Measurements from ENCODE around the gene ANKH.

Gene ANKH

DNA sequence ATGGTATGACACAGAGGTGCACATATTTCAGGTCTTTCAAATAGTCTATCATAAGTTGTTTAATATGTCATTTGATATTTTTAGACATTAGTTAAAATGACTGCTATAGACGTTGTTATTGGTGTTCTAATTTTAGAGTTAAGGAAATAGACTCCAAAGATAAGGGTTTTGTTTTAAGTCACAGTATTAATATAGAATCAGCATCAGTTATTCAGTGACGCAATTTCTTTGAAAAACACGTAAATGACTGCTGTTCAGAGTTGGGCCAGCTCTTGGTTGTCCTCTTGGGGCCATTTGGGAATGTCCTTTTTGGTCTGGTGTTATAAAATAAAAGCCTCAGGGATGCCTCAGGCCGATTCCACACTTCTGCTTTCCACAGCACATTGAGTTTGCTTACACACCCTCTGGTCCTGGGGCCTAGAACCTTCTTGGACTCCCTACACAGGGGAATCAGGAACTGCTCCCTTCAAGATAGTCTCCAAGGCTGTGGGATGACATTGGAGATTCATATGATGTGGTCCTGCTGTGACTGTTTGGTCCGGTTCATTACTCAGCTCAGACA, 192.7 kb downstream of the ANKH start:
- no peak for DNase-seq

DNA sequence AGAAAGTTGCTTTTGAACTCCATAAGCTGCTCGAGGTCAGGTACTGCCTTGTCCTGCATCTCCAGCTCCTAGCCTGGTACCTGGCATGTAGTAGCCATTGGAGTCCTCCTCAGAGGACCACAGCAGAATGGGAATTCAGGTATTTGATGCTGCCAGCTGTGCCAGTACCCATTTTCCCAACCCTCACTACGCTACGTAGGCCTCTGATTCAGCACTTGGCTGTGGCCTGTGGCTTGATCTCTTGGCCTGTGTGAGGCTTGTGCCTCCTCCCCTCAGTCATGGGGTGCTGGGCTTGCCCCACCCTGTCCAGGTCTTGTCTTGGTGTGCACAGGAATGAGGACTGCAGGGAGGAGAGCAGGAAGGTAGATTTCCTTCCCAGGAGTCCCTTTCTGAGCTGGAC, 195.3 kb downstream of the ANKH start:
- DNase-seq, result no peak

DNA sequence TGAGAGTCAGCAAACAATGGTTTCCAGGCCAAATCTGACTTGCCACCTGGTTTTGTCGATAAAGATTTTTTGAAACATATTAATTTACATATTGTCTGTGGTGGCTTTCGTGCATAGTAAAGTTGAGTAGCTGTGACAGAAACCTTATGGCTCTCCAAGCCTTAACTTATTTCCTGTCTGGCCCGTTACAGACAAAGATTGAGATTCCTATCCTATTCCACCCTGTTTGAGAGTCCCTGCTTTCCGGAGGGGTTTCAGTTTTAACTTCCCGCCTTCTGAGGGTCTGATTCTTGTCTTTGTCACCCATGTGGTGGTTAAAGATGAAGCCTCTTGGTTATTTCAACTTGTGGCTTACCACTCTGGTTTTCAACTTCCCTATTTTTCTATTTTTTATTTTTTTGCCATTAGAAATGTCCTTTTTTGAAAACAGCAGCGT, 195.7 kb downstream of the ANKH start:
- DNase-seq, result no peak

DNA sequence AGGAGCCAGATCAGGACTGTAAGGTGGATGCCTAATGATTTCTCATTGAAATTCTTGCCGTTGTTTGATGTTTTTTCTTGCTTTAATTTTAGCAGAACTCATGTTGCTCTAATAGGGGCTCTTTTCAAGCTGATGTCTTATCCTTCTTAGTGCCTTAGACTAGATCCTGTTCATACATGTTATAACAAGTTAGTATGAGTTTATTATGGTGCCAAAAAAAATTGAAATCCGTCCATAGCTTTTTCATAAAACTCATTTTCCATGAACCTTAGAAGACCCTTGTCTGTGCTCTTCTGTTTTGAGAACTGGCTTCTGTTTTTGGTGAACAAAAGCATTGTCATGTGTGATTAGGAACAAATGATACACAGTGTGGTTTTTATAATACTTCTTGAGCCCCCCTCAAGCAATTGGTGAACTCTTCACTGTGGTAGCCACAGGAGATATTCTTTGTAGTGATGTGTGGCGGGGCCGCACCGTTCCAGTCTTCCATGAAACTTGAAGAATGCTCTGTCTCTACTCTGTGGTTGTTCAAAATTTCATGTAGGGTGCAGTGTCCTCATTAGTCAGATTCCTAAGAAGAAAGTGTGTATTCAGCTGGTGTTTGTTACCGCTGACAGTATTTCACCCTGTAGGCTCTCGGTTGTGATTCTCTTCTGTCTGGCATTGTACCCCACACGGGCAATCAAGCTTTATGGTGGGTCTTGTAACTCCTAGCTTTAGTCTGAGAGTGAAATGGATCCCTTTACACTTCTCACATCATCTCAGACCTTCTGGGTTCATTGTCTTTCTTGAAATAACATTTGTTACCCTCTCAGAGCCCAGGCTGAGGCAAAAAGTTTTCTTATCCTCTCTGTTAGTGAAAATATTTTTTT, 196.4 kb downstream of the ANKH start:
- DNase-seq, result no peak

DNA sequence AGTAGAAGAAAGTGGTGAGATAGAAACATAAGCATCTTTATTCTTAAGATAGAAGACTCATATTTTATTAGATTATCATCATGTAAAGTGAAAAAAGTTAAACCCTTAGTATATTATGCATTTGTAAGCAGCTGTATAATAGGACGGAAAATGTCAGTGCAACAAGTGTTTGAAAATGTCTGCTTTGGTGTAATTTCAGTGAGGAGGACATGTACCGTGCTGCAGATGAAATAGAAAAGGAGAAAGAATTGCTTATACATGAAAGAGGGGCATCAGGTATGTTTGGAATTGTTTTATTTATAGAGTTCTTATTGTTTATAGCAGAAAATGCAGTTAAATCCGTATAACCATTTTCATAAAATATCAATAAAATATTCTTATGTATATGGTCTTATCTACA, 198.1 kb downstream of the ANKH start:
- no peak for DNase-seq

DNA sequence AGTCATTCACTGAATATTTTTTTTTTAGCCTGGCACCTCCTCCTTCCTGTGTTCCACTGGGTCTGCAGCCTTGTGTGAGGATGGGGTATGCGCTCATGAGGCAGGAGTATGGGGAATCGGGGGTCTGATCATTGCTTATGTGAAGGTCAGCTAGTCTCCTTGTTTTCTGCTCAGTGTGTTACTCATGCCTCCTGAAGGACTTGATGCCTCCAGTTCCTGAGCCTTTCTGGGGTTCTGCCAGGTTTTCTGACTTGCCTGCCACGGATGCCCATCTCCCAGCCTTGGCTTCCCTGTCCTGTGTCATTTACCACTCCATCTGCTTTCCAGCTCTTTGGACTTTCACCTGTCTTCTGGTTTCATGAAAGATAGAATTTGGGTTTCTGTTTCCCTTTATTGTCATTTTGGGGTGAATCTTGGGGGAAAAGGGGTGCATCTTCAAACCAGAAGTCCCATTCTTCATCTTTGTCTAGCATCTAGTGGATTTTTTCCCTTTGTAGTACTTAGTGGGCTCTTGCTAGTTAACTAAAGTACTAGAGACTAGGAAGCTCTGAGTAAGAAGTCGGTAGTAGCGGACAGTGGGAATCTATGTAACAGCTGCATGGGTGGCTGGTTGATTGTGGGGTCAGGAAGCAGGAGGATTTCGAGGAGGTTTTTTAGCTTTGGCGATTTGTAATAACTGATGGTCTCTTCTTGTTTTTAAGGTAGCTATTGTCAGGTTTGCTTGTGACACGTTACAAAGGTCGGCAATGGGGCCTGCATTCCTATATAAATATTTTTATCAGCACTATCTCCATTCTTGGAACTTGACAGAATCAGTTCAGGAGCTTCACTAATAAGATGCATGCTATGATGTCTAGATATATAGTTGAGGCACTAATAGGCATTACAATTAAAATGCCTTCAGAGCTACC, 198.8 kb downstream of the ANKH start:
- DNase-seq, result no peak

DNA sequence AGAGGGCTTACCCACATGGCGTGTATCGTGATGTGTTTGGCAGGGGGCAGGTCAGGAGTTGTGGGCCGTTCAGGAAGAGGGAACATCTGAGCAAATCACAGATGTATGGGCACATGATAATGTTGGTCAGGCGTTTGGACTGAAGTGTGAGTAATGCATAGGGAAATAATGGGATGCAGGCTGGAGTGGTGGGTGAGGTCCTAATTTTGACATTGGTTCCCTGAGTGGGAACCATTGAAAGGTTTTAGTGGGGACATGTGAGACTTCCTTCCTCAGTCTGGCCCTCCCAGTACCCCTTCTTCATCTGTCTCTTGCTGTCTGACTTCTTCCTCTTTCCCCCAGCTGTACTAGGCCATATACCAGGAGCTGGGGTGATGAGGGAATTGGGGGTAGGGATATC, 199.5 kb downstream of the ANKH start:
- DNase-seq, result no peak

DNA sequence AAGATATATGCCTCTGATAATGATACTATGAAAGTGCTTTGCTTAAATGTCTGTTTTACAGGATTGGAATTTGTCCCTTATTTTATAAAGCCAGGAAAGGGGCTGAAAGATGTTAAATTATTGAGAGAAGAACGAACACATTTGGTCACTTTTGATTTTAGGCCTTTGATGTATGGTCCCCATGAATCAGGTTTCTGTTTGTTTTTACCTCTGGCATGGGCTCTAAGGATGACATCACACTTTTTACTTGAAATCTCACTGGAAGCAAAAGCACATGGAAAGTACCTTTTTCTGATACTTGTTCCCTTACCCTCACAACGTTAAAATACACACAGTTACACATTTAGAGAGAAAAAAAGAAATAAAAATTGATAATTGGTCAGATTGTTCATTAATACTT, 200.2 kb downstream of the ANKH start:
- DNase-seq, result no peak

DNA sequence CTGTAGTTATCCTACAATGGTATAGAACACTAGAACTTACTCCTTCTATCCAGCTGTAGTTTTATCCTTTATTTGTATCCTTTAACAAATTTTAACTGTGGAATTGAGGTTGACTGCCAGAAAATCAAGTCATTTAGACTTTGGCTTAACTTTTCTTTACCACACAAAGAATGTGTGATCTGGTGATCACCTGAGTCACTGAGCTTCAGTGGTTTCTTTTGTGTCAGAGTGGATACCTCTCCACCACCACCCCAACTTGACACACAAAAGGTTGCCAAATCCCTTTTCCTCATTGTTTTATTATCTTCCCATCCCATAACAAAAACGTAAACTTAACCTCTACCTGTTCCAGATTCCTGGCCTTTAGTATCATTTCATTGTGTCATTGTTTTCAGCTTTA, 201.6 kb downstream of the ANKH start:
- DNase-seq, result no peak

DNA sequence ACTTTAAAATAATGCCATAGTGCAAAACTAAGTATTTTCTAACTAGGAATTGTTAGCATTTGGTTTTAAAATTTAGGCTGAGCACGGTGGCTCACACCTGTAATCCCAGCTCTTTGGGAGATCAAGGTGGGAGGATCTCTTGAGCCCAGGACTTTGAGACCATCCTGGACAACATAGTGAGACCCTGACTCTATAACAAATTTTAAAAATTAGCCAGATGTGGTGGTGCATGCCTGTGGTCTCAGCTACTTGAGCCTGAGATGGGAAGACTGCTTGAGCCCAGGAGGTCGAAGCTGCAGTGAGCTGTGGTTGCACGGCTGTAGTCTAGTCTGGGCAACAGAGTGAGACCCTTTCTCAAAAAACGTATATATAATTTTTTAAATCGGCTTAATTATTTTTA, 202.2 kb downstream of the ANKH start:
- DNase-seq, result no peak

DNA sequence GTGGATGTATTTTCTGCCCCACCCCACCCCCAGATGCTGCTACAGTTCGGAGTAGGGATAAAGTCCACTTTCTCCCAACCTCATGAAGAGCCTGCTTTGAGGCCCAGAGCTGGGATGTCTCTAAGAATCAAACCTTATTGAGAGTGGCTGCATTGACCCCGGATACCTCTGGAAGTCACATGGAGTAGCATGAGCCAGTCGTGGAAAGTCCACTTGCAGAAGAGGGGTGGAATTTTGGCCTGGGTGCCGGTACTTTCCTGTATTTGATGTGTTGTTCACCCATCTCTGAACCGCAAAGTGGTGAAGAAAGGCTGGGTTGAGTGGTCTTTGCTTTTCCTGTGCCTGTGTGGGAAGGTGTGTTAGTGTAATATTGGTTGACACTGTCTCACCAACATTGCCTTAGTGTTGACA, 203.4 kb downstream of the ANKH start:
- no peak for DNase-seq

DNA sequence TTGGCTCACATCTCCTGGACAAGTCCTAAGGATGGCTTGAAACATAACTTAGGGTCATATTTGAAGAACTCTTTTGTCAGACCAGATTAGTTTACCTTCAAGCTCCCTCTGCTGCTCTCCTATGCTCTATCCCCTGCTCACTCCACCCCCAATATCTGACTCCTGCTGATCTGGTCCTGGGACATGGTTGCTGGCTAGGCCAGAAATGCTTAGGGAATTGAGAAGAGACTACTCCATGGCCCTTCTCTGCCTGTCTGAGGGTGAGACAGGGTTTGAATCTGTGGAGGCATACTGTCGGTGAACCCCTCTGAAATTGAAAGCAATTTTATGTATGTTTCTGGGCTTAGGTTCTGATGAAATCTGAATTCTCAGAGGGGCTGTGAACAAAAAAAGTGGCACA, 203.8 kb downstream of the ANKH start:
- no peak for DNase-seq

DNA sequence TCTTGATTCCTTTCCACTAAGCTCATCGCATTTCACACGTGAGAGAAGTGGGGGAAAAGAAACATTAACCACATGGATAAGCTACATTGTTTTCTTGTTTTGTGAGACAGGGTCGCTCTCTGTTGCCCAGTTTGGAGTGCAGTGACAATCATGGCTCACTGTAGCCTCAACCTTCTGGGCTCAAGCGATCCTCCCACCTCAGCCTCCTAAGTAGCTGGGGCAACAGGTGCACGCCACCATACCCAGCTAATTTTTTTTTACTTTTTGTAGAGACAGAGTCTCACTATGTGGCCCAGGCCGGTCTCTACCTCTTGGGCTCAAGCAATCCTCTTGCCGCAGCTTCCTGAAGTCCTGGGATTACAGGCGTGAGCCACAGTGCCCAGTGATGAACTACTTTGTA, 204.3 kb downstream of the ANKH start:
- no peak for DNase-seq

DNA sequence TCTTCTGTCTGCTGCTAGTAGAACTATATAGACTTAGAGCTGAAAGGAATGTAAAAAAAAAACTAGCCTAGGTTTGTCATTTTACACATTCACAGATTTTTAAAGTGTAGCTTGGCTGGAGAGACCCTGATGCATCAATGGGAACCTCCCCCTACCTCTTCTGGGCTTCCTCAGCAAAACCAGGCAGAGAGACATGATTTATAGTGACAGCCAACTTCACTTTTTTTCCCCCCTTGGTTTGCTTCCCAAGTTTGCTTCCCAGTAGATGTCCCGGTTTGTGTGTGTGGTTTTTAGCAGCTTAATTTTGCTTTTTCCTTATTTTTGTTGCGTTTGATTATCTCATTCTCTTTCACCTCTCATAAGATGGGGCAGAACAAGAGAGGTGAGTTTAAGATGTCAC, 205.2 kb downstream of the ANKH start:
- DNase-seq, result no peak

DNA sequence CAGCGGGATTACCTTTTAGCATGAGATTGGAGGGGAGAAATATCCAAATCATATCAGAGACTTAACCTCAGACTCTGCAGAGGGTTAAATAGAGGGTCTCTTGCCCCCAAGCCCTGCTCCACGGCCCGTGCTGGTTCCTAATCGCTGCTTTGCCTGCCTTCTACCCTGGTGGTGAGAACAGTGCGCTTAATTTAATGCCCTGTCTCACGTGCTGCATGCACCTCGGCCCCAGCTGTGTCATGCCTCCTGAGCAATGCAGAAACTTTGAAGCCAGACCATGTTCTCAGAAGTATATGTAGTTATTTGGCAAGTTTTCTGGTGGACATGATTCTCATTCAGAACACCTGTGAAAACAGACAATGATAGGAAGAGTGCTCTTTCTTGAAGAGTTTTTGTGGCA, 205.6 kb downstream of the ANKH start:
- no peak for DNase-seq

DNA sequence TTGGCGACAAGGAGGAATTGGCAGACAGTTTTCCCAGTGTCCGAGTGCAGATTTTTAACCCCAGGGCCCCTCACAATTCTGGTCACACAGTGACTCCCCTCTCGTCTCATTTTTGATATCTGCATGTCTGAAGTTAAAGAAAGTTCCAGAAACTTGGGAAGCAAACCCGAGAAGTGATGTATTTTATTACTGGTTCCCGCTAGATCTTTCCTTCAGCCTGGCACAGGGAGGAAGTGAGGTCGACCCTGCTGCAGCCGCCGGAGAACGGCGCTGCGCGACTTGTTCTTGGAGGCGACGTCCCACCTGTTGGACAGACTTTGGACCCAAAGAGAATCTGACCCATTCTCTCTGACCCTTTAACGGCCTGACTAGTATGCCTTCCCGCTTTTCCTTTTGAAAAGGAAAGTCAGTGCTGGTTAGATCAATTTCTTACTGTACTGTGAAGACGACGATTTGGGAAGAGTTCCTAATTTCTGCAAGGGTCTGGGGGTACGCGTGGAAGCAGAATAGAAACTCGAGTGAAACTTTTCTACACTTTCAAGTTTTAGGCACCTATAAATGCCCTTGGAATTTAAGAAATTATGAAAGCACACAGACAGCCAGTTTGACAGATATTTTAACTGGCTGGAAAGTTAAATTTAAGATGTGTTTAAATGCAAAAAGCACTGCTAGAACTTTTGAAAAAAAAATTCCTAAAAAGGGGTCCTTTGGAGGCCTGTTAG, 206.3 kb downstream of the ANKH start:
- DNase-seq, result no peak

DNA sequence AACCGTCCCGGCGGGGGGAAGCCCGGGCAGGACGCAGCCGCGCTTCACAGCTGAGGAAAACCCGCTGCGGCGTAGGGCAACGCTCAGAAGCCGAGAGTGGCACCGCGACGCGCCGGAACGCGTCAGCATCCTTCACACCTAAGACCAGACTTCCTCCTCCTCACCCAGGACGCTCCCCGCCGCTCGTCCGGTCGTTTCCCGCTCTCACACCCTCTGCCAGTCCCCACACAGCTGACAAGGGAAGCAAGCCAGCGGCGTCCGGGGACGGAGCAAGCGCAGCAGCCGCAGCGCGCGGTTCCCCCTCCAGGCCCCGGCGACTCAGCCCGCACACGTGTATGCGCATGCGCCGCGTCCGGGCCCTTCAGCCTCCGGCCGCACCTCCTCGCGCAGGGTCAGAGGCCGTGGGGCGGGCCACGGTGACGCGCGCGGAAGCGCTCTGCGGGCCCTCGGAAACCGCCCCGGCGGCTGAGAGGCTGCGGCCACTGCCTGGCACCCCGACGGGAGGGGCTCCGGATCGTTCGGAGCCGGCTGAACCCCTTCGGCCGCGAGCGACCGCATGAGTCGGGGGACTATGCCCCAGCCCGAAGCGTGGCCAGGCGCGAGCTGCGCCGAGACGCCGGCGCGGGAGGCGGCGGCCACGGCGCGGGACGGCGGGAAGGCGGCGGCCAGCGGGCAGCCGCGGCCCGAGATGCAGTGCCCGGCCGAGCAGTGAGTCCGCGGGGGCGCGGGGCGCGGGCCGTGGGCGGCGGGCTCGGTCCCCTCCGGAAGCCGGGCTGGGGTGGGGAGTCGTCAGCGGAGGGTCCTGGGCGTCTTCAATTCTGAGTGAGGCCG, 207.1 kb downstream of the ANKH start, which contains the start of gene OTULIN:
Gene OTULIN, plus strand, starts transcription at position 449 of the 831 bp plus-strand sequence. Its CDS starts 108 bp downstream, at position 557.
- peak; percentile 84 for DNase-seq

DNA sequence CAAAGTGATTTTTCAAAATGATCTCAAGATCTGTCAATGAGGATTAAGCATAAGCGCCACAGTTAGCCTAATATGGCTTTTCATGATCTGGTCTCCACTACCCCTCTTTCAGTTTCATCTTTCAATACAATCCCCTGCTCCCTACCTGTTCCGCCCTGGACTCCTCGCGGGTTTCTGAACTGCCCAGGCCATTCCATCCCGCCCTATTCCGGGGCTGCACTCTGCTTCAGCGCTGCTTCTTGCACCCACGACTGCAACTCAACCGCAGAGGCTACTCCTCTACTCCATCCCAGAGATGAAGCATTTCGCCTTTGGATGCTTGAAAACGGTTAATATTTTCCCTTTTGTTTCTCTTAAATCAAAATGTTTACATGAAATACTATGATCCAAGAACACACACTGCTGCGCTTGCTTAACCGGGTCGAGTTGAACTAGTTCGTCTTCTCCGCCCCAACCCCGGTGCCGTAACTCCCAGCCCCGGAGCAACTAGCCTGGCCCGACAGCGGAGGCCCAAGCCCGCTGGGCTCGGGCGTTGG, 207.8 kb downstream of the ANKH start:
- DNase-seq, result no peak

DNA sequence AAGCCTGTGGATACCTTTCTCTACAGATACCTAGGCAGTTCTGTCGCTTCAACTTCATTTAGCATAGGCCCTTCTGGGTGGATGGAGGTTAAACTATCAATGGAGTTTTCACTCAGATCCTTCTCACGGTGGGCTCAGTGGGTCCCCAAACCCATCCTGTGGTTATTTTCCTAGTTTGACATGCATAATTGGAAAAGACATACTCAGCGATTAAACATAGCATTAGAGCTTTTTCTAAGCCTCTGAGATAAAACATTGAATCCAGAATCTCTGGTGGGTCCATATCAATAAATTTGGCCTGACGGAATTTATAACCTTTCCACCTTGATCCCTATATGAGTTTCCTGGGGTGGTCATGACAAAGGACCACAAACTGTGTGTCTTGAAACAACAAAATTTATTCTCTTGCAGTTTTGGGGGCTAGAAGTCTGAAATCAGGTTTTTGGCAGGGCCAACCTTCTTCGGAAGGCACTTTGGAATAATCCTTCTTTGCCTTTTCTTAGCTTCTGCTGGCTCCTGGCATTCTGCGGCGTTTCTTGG, 208.8 kb downstream of the ANKH start:
- no peak for DNase-seq

DNA sequence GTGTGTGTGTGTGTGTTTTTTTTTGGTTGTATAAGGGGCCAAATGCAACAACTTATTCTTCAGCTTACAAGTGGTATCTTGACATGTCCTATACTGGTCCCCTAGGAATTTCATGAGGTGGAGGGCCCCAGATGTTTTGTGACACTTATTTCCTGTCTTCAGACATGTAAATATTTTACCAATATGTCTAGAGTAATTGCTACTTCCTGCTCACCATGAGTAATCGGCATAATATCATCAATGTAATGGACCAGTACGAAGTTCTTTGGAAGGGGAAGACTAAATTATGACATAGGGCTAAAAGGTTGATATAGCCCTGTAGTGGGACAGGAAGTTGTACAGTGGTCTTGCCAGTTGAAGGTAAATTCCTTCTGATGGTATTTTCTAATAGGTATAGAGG, 210.7 kb downstream of the ANKH start:
- DNase-seq, result no peak

Data from NCI-H2171 (cell line).